DND-41 (cell line): ENCODE measurements around the gene DHRS7B.

Source experiments
- EZH2 ChIP-seq: IDR thresholded peaks from 3 replicates; pipeline ENCODE4 v1.6.1; 2012; ENCODE audit warnings: borderline replicate concordance, low read depth, mild to moderate bottlenecking, moderate library complexity, low read length, inconsistent platforms; ENCODE audit not compliant: severe bottlenecking
- TF ChIP-seq, protein P1 (sequence below): IDR thresholded peaks from 2 replicates; pipeline ENCODE4 v1.5.1; 2012; ENCODE audit warnings: borderline replicate concordance, low read length, moderate library complexity, mild to moderate bottlenecking; ENCODE audit not compliant: poor library complexity, severe bottlenecking; ENCODE audit errors: extremely low read depth

DNA sequence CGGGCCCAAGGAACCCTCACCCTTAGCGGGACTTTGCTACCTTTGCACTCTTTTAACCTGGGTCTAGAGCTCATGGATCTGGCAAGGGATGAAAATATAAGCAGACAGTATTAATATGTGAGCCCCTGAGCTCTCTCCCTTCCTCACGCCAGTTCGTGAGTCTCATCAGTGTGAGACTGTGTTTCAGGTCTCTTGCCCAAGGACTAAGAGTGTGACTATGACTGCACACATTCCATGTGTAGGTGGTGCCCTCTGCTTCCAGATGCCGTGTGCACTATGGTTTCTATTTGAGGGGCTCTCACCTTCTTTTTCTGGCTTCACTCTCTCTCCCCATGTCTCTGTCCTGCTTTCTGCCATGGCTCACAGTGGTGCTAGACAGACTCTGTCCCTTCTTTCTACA, 40.5 kb downstream of the DHRS7B start:
- TF ChIP-seq, protein P1, sequence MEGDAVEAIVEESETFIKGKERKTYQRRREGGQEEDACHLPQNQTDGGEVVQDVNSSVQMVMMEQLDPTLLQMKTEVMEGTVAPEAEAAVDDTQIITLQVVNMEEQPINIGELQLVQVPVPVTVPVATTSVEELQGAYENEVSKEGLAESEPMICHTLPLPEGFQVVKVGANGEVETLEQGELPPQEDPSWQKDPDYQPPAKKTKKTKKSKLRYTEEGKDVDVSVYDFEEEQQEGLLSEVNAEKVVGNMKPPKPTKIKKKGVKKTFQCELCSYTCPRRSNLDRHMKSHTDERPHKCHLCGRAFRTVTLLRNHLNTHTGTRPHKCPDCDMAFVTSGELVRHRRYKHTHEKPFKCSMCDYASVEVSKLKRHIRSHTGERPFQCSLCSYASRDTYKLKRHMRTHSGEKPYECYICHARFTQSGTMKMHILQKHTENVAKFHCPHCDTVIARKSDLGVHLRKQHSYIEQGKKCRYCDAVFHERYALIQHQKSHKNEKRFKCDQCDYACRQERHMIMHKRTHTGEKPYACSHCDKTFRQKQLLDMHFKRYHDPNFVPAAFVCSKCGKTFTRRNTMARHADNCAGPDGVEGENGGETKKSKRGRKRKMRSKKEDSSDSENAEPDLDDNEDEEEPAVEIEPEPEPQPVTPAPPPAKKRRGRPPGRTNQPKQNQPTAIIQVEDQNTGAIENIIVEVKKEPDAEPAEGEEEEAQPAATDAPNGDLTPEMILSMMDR = no peak
- no peak for TF ChIP-seq EZH2
